HCT116 (cell line): ENCODE measurements around the gene NHLRC3. TPM values are rescaled to one million over a fixed set of nuclear protein-coding genes. Genes with fewer than 3 reads are reported as not detected.
A peak's percentile ranks its signal among the peaks of the same experiment; 100 is the strongest.

Experiments used
- ATAC-seq: fragments of 200-7000 bp; cut with Tn5 transposase; 2 replicates; pipeline ENCODE4 v1.9.1; 2020; ENCODE audit warnings: mild to moderate bottlenecking, moderate library complexity
- BruUV-seq: library from RNA; stranded (reverse); fragments of 400-500 nt; replicated peaks from 2 replicates; lab custom pipeline; 2021; lab: Mats Ljungman, UMichigan
- CTCF ChIA-PET: fragments of 300-600 bp; sonication (Branson Sonifier 250); formaldehyde crosslinking; loops from one replicate; lab custom pipeline; 2021; ENCODE audit warnings: antibody characterized with exemption; lab: Charles Lee
- POLR2A ChIA-PET: fragments of 300-600, 350-600 bp; sonication (Branson Sonifier 250); formaldehyde crosslinking; loops from one replicate; lab custom pipeline; 2021; ENCODE audit warnings: antibody characterized with exemption; lab: Charles Lee
- RAD21 ChIA-PET, 2 experiments: fragments of 300-600 bp; sonication (Branson Sonifier 250); formaldehyde crosslinking; loops; one replicate each; lab custom pipeline; 2023; ENCODE audit warnings: low total read pairs in 2 of 2; ENCODE audit not compliant: uncharacterized antibody in 2 of 2, unreplicated experiment in 2 of 2, low non-redundant PET in 1 of 2; lab: Charles Lee
- DNase-seq: peaks from one replicate; pipeline ENCODE4 v3.0.0-alpha.2; 2010; ENCODE audit warnings: low read depth, low spot score
- H2AFZ ChIP-seq: fragments of 200-600 bp; shearing (Covaris generic), sonication (generic); 2 replicates; pipeline ENCODE4 v1.6.1; 2017; ENCODE audit warnings: low read depth, mixed run types, mixed read lengths, antibody characterized with exemption, low read length; ENCODE audit not compliant: poor library complexity, severe bottlenecking
- H3K27ac ChIP-seq: 2 replicates; pipeline ENCODE4 v1.5.1; 2012; ENCODE audit warnings: low read depth, low read length
- H3K27me3 ChIP-seq: fragments of 200-600 bp; sonication (generic); 2 replicates; pipeline ENCODE4 v1.6.1; 2016; ENCODE audit warnings: mixed run types, low read length, mixed read lengths; ENCODE audit not compliant: insufficient read depth
- H3K36me3 ChIP-seq, 2 experiments: fragments of 200-500 bp in 1 of 2; fragments of 200-600 bp in 1 of 2; sonication (Bioruptor generic) in 1 of 2; sonication (generic) in 1 of 2; 2 replicates each; pipeline versions ENCODE4 v1.5.1 to v1.6.1; 2014 to 2016; ENCODE audit warnings: low read length in 2 of 2, inconsistent platforms in 1 of 2, mixed read lengths in 1 of 2, mixed run types in 1 of 2; ENCODE audit not compliant: insufficient read depth in 2 of 2, control insufficient read depth in 1 of 2
- H3K4me1 ChIP-seq, 2 experiments: fragments of 200-600 bp in 1 of 2; sonication (generic) in 1 of 2; 2 replicates each; pipeline versions ENCODE4 v1.5.1 to v1.6.1; 2012 to 2017; ENCODE audit warnings: low read length in 2 of 2, inconsistent platforms in 1 of 2, mild to moderate bottlenecking in 1 of 2, mixed read lengths in 1 of 2, mixed run types in 1 of 2, moderate library complexity in 1 of 2; ENCODE audit not compliant: insufficient read depth in 2 of 2, control insufficient read depth in 1 of 2
- H3K4me2 ChIP-seq: fragments of 200-600 bp; sonication (generic); 2 replicates; pipeline ENCODE4 v1.6.1; 2017; ENCODE audit warnings: mixed run types, low read length, mixed read lengths
- H3K4me3 ChIP-seq, 2 experiments: fragments of 200-600 bp in 1 of 2; sonication (generic) in 1 of 2; replicated peaks in 1 of 2; 2 replicates each; pipeline ENCODE4 v1.5.1; 2011 to 2016; ENCODE audit warnings: low read length in 2 of 2, control low read depth in 1 of 2, low read depth in 1 of 2, mild to moderate bottlenecking in 1 of 2, mixed read lengths in 1 of 2, mixed run types in 1 of 2
- H3K79me2 ChIP-seq: fragments of 200-600 bp; sonication (generic); 2 replicates; pipeline ENCODE4 v1.6.1; 2017; ENCODE audit warnings: mild to moderate bottlenecking, mixed run types, low read length, moderate library complexity, mixed read lengths; ENCODE audit not compliant: insufficient read depth
- H3K9ac ChIP-seq: fragments of 200-600 bp; sonication (generic); 2 replicates; pipeline ENCODE4 v1.6.1; 2016; ENCODE audit warnings: low read length, mixed read lengths
- H3K9me2 ChIP-seq: fragments of 200-600 bp; sonication (generic), shearing (Covaris generic); 2 replicates; pipeline ENCODE4 v1.6.1; 2017; ENCODE audit warnings: mixed run types, mild to moderate bottlenecking, moderate library complexity; ENCODE audit not compliant: insufficient read depth
- H3K9me3 ChIP-seq, 2 experiments: fragments of 200-500 bp in 1 of 2; fragments of 200-600 bp in 1 of 2; sonication (Bioruptor generic) in 1 of 2; sonication (generic) in 1 of 2; 2 replicates each; pipeline ENCODE4 v1.6.1; 2014 to 2017; ENCODE audit warnings: low read length in 2 of 2, mixed read lengths in 2 of 2, inconsistent platforms in 1 of 2, low read depth in 1 of 2, mild to moderate bottlenecking in 1 of 2, mixed run types in 1 of 2, moderate library complexity in 1 of 2; ENCODE audit not compliant: control insufficient read depth in 1 of 2, insufficient read depth in 1 of 2
- H4K20me1 ChIP-seq: fragments of 200-600 bp; sonication (generic), shearing (Covaris generic); 2 replicates; pipeline ENCODE4 v1.6.1; 2017; ENCODE audit warnings: mixed run types, mild to moderate bottlenecking, moderate library complexity; ENCODE audit not compliant: insufficient read depth
- ATF3 ChIP-seq: IDR thresholded peaks from 2 replicates; pipeline ENCODE4 v1.6.1; 2012
- CEBPB ChIP-seq: IDR thresholded peaks from 2 replicates; pipeline ENCODE4 v1.6.1; 2012; ENCODE audit warnings: low read depth
- ELF1 ChIP-seq: IDR thresholded peaks from 2 replicates; pipeline ENCODE4 v1.6.1; 2012; ENCODE audit warnings: low read depth, borderline replicate concordance
- EZH2phosphoT487 ChIP-seq: fragments of 200-600 bp; IDR thresholded peaks from 2 replicates; pipeline ENCODE4 v1.6.1; 2018; ENCODE audit warnings: antibody characterized with exemption, borderline replicate concordance
- FOSL1 ChIP-seq: IDR thresholded peaks from 2 replicates; pipeline ENCODE4 v1.6.1; 2012; ENCODE audit warnings: low read depth
- MAX ChIP-seq: IDR thresholded peaks from 2 replicates; pipeline ENCODE4 v1.6.1; 2012
- RAD21 ChIP-seq: IDR thresholded peaks from 2 replicates; pipeline ENCODE4 v1.6.1; 2012; ENCODE audit warnings: low read depth, mild to moderate bottlenecking
- SIN3A ChIP-seq: IDR thresholded peaks from 2 replicates; pipeline ENCODE4 v1.6.1; 2012; ENCODE audit warnings: low read depth
- SRF ChIP-seq: IDR thresholded peaks from 2 replicates; pipeline ENCODE4 v1.6.1; 2012; ENCODE audit warnings: low read depth
- YY1 ChIP-seq: IDR thresholded peaks from 2 replicates; pipeline ENCODE4 v1.6.1; 2011; ENCODE audit warnings: low read length, low read depth, moderate library complexity, mild to moderate bottlenecking; ENCODE audit not compliant: insufficient replicate concordance; ENCODE audit errors: extremely low read depth
- ZBTB33 ChIP-seq: IDR thresholded peaks from 2 replicates; pipeline ENCODE4 v1.6.1; 2011; ENCODE audit warnings: mild to moderate bottlenecking, low read length, moderate library complexity; ENCODE audit not compliant: insufficient replicate concordance; ENCODE audit errors: extremely low read depth
- ZFX ChIP-seq: fragments of 450-650 bp; IDR thresholded peaks from 2 replicates; pipeline ENCODE4 v1.6.1; 2017
- ZNF274 ChIP-seq: fragments of 200-500 bp; sonication (Bioruptor generic); IDR thresholded peaks from 2 replicates; pipeline ENCODE4 v1.6.1; 2014; ENCODE audit warnings: mild to moderate bottlenecking, low read depth, low read length, inconsistent platforms
- intact Hi-C: fragments of 100-400 bp; cut with micrococcal nuclease; formaldehyde crosslinking; loops from 2 replicates; pipeline ENCODE4 v1.10.0; 2022
- total RNA-seq: library from RNA; stranded (reverse); gene quantifications from one replicate; pipeline ENCODE4 v1.2.1, GENCODE V29; 2021; ENCODE audit not compliant: unreplicated experiment

Gene NHLRC3
- total RNA-seq, 1 experiment from 2014 or later: 7.2 TPM

DNA sequence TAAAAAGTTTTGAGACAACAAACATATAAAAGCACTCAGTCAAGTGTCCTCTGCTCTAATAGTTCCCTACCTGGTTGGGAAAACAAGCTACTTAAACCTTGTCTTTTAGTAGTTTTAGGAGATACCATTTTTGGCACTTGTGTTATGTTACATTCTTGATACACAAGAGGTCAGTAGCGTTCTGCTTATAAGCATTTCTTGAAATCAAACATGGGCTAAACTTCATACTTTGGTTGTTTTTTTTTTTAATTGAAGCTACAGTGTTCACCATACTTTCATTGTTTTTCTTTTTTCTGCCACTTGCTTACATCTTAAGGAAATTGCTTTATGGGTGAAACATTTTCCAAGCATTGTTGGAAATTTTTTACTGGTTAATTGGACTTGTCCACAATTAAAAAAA lies 12.9 kb downstream of the NHLRC3 start (continued):
- TF ChIP-seq EZH2phosphoT487: no peak
- peak; percentile 52 for TF ChIP-seq RAD21
- no peak for TF ChIP-seq ATF3
- no peak for TF ChIP-seq ELF1
- no peak for TF ChIP-seq SIN3A
- TF ChIP-seq MAX: no peak
- no peak for TF ChIP-seq FOSL1
- no peak for TF ChIP-seq ZFX

GRCh38 chr13:39052944-39053343 lies 14.7 kb downstream of the NHLRC3 start:
- Histone ChIP-seq H3K9me2 (no peaks in the 10 kb centered on the region), H3K79me2 (no peaks in the 10 kb centered on the region), H3K4me2 (no peak overlapping the region), H3K27me3 (no peaks in the 10 kb centered on the region), H3K4me3 (no peak overlapping the region), H2AFZ (no peak overlapping the region), H3K36me3 (no peaks in the 10 kb centered on the region), H4K20me1 (no peaks in the 10 kb centered on the region; the same call in 1 of the 2 replicates), H3K9ac (no peak overlapping the region), H3K27ac (no peak overlapping the region), H3K9me3 (no peaks in the 10 kb centered on the region), H3K4me1 (no peaks in the 10 kb centered on the region)
- DNase-seq: no peak
- BruUV-seq: no TSS peak
- ChIA-PET RAD21 (no interaction called here), POLR2A (no interaction called here), CTCF (no interaction called here)
- intact Hi-C loops: loop anchor here (10.0 kb wide), 2 partner anchors 362 to 1632 kb away; no protein-coding TSS in a partner anchor
- TF ChIP-seq SRF (no peak), CEBPB (no peak), ZBTB33 (no peak), ZNF274 (no peak), EZH2phosphoT487 (no peak), YY1 (no peak)
- no peak for ATAC-seq
